CD4-positive, alpha-beta T cell (primary cell): ENCODE results near the gene MAD2L2. TPM values are rescaled to one million over a fixed set of nuclear protein-coding genes. Genes with fewer than 3 reads are reported as not detected.

Experiments used
- ATAC-seq: fragments of 200-7000 bp; cut with Tn5 transposase; one replicate; pipeline ENCODE4 v1.10.0; 2022; ENCODE audit warnings: mild to moderate bottlenecking; ENCODE audit not compliant: poor library complexity
- CTCF ChIA-PET: fragments of 350-600 bp; sonication (Branson Sonifier 250); formaldehyde crosslinking; loops from one replicate; lab custom pipeline; 2021; ENCODE audit warnings: antibody characterized with exemption, inconsistent platforms; lab: Charles Lee
- POLR2A ChIA-PET: fragments of 350-600 bp; sonication (Branson Sonifier 250); formaldehyde crosslinking; loops from one replicate; lab custom pipeline; 2021; ENCODE audit warnings: antibody characterized with exemption, inconsistent platforms; lab: Charles Lee
- DNase-seq, 14 experiments: peaks; one replicate each; pipeline ENCODE4 v3.0.0-alpha.2; 2013 to 2020; ENCODE audit warnings: mixed read lengths in 2 of 14
- H3K27ac ChIP-seq, 2 donors: one replicate each; pipeline versions ENCODE4 v1.5.1 to v1.7.0; 2013; ENCODE audit warnings: low read length in 2 of 2, low read depth in 1 of 2, mild to moderate bottlenecking in 1 of 2
- H3K27me3 ChIP-seq, 2 experiments: 1 replicate in 1 of 2; 2 replicates in 1 of 2; pipeline versions ENCODE4 v1.6.1 to v1.7.0; 2013; ENCODE audit warnings: low read length in 2 of 2, control low read depth in 1 of 2, mild to moderate bottlenecking in 1 of 2, moderate library complexity in 1 of 2; ENCODE audit not compliant: insufficient read depth in 2 of 2, control insufficient read depth in 1 of 2
- H3K36me3 ChIP-seq: one replicate; pipeline ENCODE4 v1.6.1; 2013; ENCODE audit warnings: low read length, control low read depth; ENCODE audit not compliant: insufficient read depth
- H3K4me1 ChIP-seq: one replicate; pipeline ENCODE4 v1.6.1; 2013; ENCODE audit warnings: low read length, control low read depth; ENCODE audit not compliant: insufficient read depth
- H3K4me3 ChIP-seq: one replicate; pipeline ENCODE4 v1.5.1; 2013; ENCODE audit warnings: mild to moderate bottlenecking, low read length, moderate library complexity
- H3K9me3 ChIP-seq, 2 experiments: 1 replicate in 1 of 2; 2 replicates in 1 of 2; pipeline versions ENCODE4 v1.6.1 to v1.7.0; 2013; ENCODE audit warnings: low read length in 2 of 2, mild to moderate bottlenecking in 2 of 2, control low read depth in 1 of 2, moderate library complexity in 1 of 2; ENCODE audit not compliant: control insufficient read depth in 1 of 2, insufficient read depth in 1 of 2
- H3K27ac Mint-ChIP-seq: one replicate; pipeline ENCODE4 v1.8.0; 2020; ENCODE audit warnings: mixed read lengths
- H3K27me3 Mint-ChIP-seq: one replicate; pipeline ENCODE4 v1.8.0; 2021; ENCODE audit warnings: mixed read lengths
- H3K36me3 Mint-ChIP-seq: one replicate; pipeline ENCODE4 v1.8.0; 2021; ENCODE audit warnings: low read depth, mixed read lengths
- H3K4me1 Mint-ChIP-seq: one replicate; pipeline ENCODE4 v1.8.0; 2021; ENCODE audit warnings: low read depth, mixed read lengths
- H3K4me3 Mint-ChIP-seq: one replicate; pipeline ENCODE4 v1.8.0; 2020; ENCODE audit warnings: mild to moderate bottlenecking, mixed read lengths
- H3K9me3 Mint-ChIP-seq: one replicate; pipeline ENCODE4 v1.8.0; 2020; ENCODE audit warnings: mixed read lengths
- CTCF ChIP-seq: fragments of 200-600 bp; IDR thresholded peaks from one replicate; pipeline ENCODE4 v1.8.0; 2022; ENCODE audit warnings: antibody characterized with exemption, mild to moderate bottlenecking
- intact Hi-C, 2 experiments: fragments of 100-400 bp; cut with DNase I in 1 of 2; cut with micrococcal nuclease in 1 of 2; formaldehyde crosslinking; loops; one replicate each; pipeline versions ENCODE4 v1.15.1 to v1.9.0; 2023 to 2025; cut with DNase I, micrococcal nuclease
- total RNA-seq, 174 experiments: library from RNA in 2 of 174; stranded (reverse) in 2 of 174; gene quantifications; one replicate each; pipeline ENCODE4 v1.2.3 and lab custom pipeline; 2021 to 2026

MAD2L2 gene
- total RNA-seq, 2 experiments from 2014 or later = 24.6 to 28.3 TPM

- Histone ChIP-seq H3K27me3 (no peaks in the 10 kb centered on the region), H3K9me3 (no peaks in the 10 kb centered on the region), H3K27ac (no peak overlapping the region), H3K36me3 (peaks cover under 1% of the 10 kb centered on the region), H3K4me3 (no peak overlapping the region), H3K4me1 (peaks cover 26% of the 10 kb centered on the region)
- ATAC-seq (no peak), DNase-seq (no peak)
- no peak for TF ChIP-seq CTCF
- intact Hi-C loops = loop anchor here in 1 of 2 experiments (5.0 kb wide), 1 partner anchor 50 kb away; no protein-coding TSS in a partner anchor
- no peaks in the 10 kb centered on the region for H3K9me3 Mint-ChIP-seq
- peaks cover 6% of the 10 kb centered on the region for H3K36me3 Mint-ChIP-seq
- ChIA-PET POLR2A (interaction anchor here (0.6 to 3.5 kb wide), 9 partner anchors 8 to 228 kb away, joined by 3 to 42 read pairs (median 6); partner anchors contain the start of genes AGTRAP, CLCN6, DRAXIN and FBXO6), CTCF (interaction anchor here (1.6 to 3.3 kb wide), 4 partner anchors 18 to 37 kb away, joined by 6 to 16 read pairs (median 13); partner anchors contain the start of gene FBXO6)
- H3K4me1 Mint-ChIP-seq = peaks cover 22% of the 10 kb centered on the region
- H3K4me3 Mint-ChIP-seq = peak overlapping the region; percentile 97
- peak overlapping the region; percentile 86 for H3K27ac Mint-ChIP-seq
- H3K27me3 Mint-ChIP-seq = peaks cover 4% of the 10 kb centered on the region
These were observed 1.4 kb upstream of the MAD2L2 start for GRCh38 chr1:11682287-11682771.

DNA sequence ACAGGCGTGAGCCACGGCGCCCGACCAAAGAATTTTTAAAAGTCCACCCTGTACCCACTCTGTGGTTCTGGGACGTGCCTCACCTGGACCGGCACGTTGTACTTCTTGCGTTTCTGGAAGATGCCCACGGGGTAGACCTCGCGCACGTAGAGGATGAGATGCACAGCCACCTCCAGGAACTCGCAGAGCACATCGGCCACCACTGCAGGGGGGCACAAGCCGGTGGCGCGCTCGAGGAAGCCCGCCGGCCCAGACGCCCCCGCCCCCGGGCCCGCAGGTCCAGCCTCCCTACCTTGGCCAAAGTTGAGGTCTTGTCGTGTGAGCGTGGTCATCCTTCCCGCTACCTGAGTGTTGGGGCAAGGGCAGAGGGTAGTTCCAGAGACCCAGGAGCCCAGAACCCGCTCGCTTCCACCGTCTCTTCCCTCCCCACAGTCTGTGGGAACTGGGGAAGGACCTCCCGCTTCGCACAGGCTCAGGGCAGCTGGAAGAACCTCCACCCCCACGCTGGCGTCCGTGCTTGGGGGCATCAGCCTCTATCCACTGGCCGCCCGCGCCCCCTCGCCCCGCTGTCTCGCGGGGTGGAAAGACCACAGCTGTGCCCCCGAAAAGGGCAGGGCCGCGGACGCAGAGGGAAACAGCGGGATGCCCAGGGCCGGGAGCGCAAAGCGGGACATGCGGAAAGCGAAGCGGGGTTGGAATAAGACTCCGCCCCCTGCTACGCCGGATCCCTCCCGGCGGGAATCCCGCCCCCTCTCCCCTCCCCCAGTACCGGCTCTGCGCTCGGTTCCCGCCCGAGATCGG is 478 bp downstream of the MAD2L2 start:
- no peaks in the 10 kb centered on the region for H3K9me3 ChIP-seq
- peak overlapping the region; percentile 22 to 35 for H3K27ac ChIP-seq
- ChIA-PET CTCF (interaction anchor here (1.6 to 3.3 kb wide), 4 partner anchors 16 to 39 kb away, joined by 6 to 16 read pairs (median 13); partner anchors contain the start of gene FBXO6), POLR2A (interaction anchor here (1.3 to 3.5 kb wide), 5 partner anchors 10 to 230 kb away, joined by 5 to 42 read pairs (median 11); partner anchors contain the start of genes DRAXIN and FBXO6)
- peaks cover 22% of the 10 kb centered on the region for H3K4me1 Mint-ChIP-seq
- H3K4me1 ChIP-seq = peaks cover 26% of the 10 kb centered on the region
- peaks cover 11% of the 10 kb centered on the region for H3K36me3 Mint-ChIP-seq
- peaks cover 12% of the 10 kb centered on the region for H3K36me3 ChIP-seq
- intact Hi-C loops = loop anchor here in 1 of 2 experiments (1.0 to 5.0 kb wide), 4 partner anchors 26 to 122 kb away; partner anchors contain the start of genes FBXO2 and FBXO44
- H3K27me3 ChIP-seq = no peaks in the 10 kb centered on the region
- peak in 1 of 14 experiments; percentile 8 for DNase-seq
- no peak for TF ChIP-seq CTCF
- H3K4me3 ChIP-seq = peak overlapping the region; percentile 99
- no peaks in the 10 kb centered on the region for H3K9me3 Mint-ChIP-seq
- peak overlapping the region; percentile 44 for H3K27ac Mint-ChIP-seq
- H3K27me3 Mint-ChIP-seq = no peaks in the 10 kb centered on the region
- peak overlapping the region; percentile 86 for H3K4me3 Mint-ChIP-seq
- ATAC-seq = peak; percentile 4

- ChIA-PET POLR2A (no interaction called here), CTCF (interaction anchor here (0.8 to 1.9 kb wide), 2 partner anchors 14 to 28 kb away, joined by 3 to 9 read pairs; partner anchors contain the start of gene FBXO6)
- Histone ChIP-seq H3K9me3 (no peaks in the 10 kb centered on the region), H3K27ac (no peak overlapping the region), H3K27me3 (no peaks in the 10 kb centered on the region), H3K36me3 (peaks cover 24% of the 10 kb centered on the region), H3K4me1 (peaks cover 26% of the 10 kb centered on the region), H3K4me3 (no peak overlapping the region)
- intact Hi-C loops = no loop called here
- TF ChIP-seq CTCF = no peak
- Mint-ChIP-seq H3K4me1 (peaks cover 22% of the 10 kb centered on the region), H3K36me3 (peaks cover 25% of the 10 kb centered on the region), H3K9me3 (no peaks in the 10 kb centered on the region), H3K4me3 (peak overlapping the region; percentile 80), H3K27ac (peak overlapping the region; percentile 31), H3K27me3 (no peaks in the 10 kb centered on the region)
- ATAC-seq (no peak), DNase-seq (no peak)
These were observed 2.5 kb downstream of the MAD2L2 start for GRCh38 chr1:11678442-11678841.
